HFF-Myc (cell line): Measurements from ENCODE around the gene EXOC4.

ENCODE experiments used
- DNase-seq: peaks from one replicate; pipeline ENCODE4 v3.0.0-alpha.2; 2011; ENCODE audit warnings: low read depth; ENCODE audit errors: extremely low read depth
- H3K4me3 ChIP-seq: replicated peaks from 2 replicates; pipeline ENCODE4 v1.5.1; 2011; ENCODE audit warnings: low read depth, mild to moderate bottlenecking, control low read depth, low read length
- TF ChIP-seq, protein P1 (sequence below): IDR thresholded peaks from 2 replicates; pipeline ENCODE4 v1.5.1; 2012; ENCODE audit warnings: mild to moderate bottlenecking, low read depth, low read length, control low read depth; ENCODE audit errors: missing control alignments

Gene EXOC4

DNA sequence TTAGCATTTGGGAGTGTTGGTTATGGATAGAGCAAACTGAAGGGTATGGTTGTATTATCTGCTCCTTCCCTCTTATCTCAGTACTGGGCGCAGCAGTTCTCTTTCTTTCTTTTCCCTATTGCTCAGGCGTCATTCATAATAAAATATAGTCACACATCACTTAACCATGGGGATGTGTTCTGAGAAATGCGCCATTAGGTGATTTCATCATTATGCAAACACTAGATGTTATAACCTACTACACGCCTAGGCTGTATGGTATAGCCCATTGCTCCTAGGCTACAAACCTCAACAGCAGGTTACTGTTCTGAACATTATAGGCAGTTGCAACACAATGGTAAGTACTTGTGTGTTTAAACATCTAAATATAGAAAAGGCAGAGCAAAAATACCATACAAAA lies 401.7 kb downstream of the EXOC4 start:
- no peak overlapping the region for H3K4me3 ChIP-seq
- TF ChIP-seq, protein P1, sequence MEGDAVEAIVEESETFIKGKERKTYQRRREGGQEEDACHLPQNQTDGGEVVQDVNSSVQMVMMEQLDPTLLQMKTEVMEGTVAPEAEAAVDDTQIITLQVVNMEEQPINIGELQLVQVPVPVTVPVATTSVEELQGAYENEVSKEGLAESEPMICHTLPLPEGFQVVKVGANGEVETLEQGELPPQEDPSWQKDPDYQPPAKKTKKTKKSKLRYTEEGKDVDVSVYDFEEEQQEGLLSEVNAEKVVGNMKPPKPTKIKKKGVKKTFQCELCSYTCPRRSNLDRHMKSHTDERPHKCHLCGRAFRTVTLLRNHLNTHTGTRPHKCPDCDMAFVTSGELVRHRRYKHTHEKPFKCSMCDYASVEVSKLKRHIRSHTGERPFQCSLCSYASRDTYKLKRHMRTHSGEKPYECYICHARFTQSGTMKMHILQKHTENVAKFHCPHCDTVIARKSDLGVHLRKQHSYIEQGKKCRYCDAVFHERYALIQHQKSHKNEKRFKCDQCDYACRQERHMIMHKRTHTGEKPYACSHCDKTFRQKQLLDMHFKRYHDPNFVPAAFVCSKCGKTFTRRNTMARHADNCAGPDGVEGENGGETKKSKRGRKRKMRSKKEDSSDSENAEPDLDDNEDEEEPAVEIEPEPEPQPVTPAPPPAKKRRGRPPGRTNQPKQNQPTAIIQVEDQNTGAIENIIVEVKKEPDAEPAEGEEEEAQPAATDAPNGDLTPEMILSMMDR = no peak
- DNase-seq = no peak

DNA sequence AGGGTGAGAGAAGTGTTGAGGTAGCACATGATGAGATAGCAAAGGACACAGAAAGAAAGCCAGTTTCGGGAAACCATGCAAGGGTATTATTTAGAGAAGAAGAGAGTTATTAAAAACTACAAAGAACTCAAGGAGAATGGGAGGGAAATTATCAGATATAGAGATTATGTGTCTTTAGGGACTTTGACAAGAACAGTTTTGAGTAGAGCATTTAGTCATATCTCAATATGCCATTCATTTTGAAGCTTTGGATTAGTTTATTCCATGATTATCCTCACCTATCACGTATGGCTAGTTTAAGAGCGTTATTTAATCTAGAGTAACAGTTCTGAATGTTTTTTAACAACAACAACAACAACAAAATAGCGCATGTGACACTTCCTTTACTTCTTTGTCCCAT lies 409.4 kb downstream of the EXOC4 start:
- DNase-seq = no peak
- TF ChIP-seq, protein P1 = no peak
- no peak overlapping the region for H3K4me3 ChIP-seq

DNA sequence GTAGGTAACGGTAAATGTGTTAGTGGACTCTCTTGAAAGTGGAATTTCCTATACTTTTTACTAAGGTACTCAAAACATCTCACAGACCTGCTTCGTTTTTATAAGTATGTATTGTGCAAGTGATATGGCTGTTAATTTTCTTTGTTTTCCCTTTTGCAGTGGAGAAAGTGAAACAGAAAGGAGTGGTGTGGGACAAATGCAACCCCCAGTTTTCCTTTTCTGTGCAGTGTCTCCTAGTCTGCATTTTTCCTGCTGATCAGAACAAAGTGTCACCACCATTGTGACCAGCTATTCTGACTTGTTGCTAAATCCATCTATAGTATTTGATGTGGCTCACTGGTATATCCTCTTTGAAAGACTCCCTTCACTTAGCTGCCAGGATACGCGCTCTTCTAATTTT lies 410.0 kb downstream of the EXOC4 start:
- no peak for DNase-seq
- H3K4me3 ChIP-seq = no peak overlapping the region
- TF ChIP-seq, protein P1 = no peak

GRCh38 chr7:133664528-133664927 lies 411.6 kb downstream of the EXOC4 start:
- no peak overlapping the region for H3K4me3 ChIP-seq
- DNase-seq = no peak
- TF ChIP-seq, protein P1 = no peak

- DNase-seq = no peak
- TF ChIP-seq, protein P1 = no peak
- no peak overlapping the region for H3K4me3 ChIP-seq
Measured at GRCh38 chr7:133668296-133669060, 415.6 kb downstream of the EXOC4 start.

DNA sequence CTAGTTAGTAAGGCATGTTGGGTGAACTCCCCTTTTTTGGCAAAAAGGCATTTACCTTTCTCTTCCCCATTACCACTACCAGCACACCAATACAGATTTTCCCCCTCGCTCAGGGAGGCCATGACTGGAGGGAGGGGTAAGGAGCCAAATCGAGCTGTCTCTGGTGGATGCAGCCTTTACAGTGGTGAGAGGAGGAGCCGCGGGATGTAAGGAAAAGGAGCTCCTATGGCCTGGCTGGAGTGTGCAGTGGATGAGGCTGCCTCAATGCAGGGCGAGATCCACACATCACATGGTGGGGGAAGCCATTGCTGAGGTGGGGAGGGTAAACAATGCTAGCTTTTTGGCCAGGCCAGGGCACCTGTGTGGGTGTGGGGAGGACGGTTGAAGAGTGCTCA lies 416.2 kb downstream of the EXOC4 start:
- H3K4me3 ChIP-seq = no peak overlapping the region
- TF ChIP-seq, protein P1 = no peak
- no peak for DNase-seq

- no peak overlapping the region for H3K4me3 ChIP-seq
- TF ChIP-seq, protein P1 = no peak
- no peak for DNase-seq
Measured at GRCh38 chr7:133670250-133670649, 417.4 kb downstream of the EXOC4 start.
